OCI-LY1 (cell line): Measurements from ENCODE around the gene CPLX1.
"Not testable (repeated sequence)": the region's sequence is repeated elsewhere in the genome, so short reads cannot be mapped to it uniquely, and the experiment has no call there.

Experiments used
- H2AFZ ChIP-seq: fragments of 200-600 bp; sonication (generic), shearing (Covaris generic); 2 replicates; pipeline ENCODE4 v1.6.0; 2014; ENCODE audit warnings: antibody characterized with exemption, mild to moderate bottlenecking, low read length
- H3F3A ChIP-seq: fragments of 200-600 bp; sonication (generic), shearing (Covaris generic); 2 replicates; pipeline ENCODE4 v1.6.0; 2014; ENCODE audit warnings: mild to moderate bottlenecking, antibody characterized with exemption, low read length, moderate library complexity; ENCODE audit not compliant: insufficient read depth
- H3K27ac ChIP-seq: fragments of 200-600 bp; sonication (generic); 2 replicates; pipeline ENCODE4 v1.5.1; 2014; ENCODE audit warnings: low read length, mixed run types, mild to moderate bottlenecking, low read depth; ENCODE audit not compliant: poor library complexity, severe bottlenecking
- H3K27me3 ChIP-seq: fragments of 200-600 bp; sonication (generic); 2 replicates; pipeline ENCODE4 v1.6.0; 2014; ENCODE audit warnings: antibody characterized with exemption, mild to moderate bottlenecking, low read length, moderate library complexity; ENCODE audit not compliant: insufficient read depth
- H3K36me3 ChIP-seq: fragments of 200-600 bp; sonication (generic); 2 replicates; pipeline ENCODE4 v1.6.1; 2014; ENCODE audit warnings: mild to moderate bottlenecking, antibody characterized with exemption, low read length, moderate library complexity, mixed read lengths; ENCODE audit not compliant: insufficient read depth
- H3K4me1 ChIP-seq: fragments of 200-600 bp; sonication (generic); 2 replicates; pipeline ENCODE4 v1.5.1; 2014; ENCODE audit warnings: mild to moderate bottlenecking, low read length, moderate library complexity; ENCODE audit not compliant: insufficient read depth, severe bottlenecking
- H3K4me2 ChIP-seq: fragments of 200-600 bp; sonication (generic), shearing (Covaris generic); 2 replicates; pipeline ENCODE4 v1.6.1; 2014; ENCODE audit warnings: low read length
- H3K4me3 ChIP-seq: fragments of 200-600 bp; sonication (generic); 2 replicates; pipeline ENCODE4 v1.5.1; 2014; ENCODE audit warnings: low read length, low read depth, mild to moderate bottlenecking, mixed read lengths; ENCODE audit not compliant: poor library complexity, severe bottlenecking
- H3K79me2 ChIP-seq: fragments of 200-600 bp; shearing (Covaris generic); 2 replicates; pipeline ENCODE4 v1.6.1; 2016; ENCODE audit warnings: mixed run types, low read length, mixed read lengths; ENCODE audit not compliant: insufficient read depth
- H3K9ac ChIP-seq: fragments of 200-600 bp; sonication (generic), shearing (Covaris generic); 2 replicates; pipeline ENCODE4 v1.6.1; 2014; ENCODE audit warnings: mild to moderate bottlenecking, low read length, mixed read lengths
- H3K9me2 ChIP-seq: fragments of 200-600 bp; sonication (generic), shearing (Covaris generic); 2 replicates; pipeline ENCODE4 v1.6.1; 2014; ENCODE audit warnings: low read depth, mild to moderate bottlenecking, low read length, mixed read lengths
- H3K9me3 ChIP-seq: fragments of 200-600 bp; shearing (Covaris generic); 2 replicates; pipeline ENCODE4 v1.6.1; 2014; ENCODE audit warnings: low read length, mixed read lengths
- H4K20me1 ChIP-seq: fragments of 200-600 bp; sonication (generic), shearing (Covaris generic); 2 replicates; pipeline ENCODE4 v1.6.0; 2016; ENCODE audit warnings: mild to moderate bottlenecking, low read length; ENCODE audit not compliant: insufficient read depth
- EZH2 ChIP-seq: fragments of 200-600 bp; sonication (generic), shearing (Covaris generic); IDR thresholded peaks from 2 replicates; pipeline ENCODE4 v1.8.0; 2017; ENCODE audit warnings: borderline replicate concordance, mixed run types, mild to moderate bottlenecking, antibody characterized with exemption, low read length, moderate library complexity, mixed read lengths
- TF ChIP-seq, protein P1 (sequence below): fragments of 200-600 bp; sonication (generic), shearing (Covaris generic); IDR thresholded peaks from 2 replicates; pipeline ENCODE4 v1.5.1; 2017; ENCODE audit warnings: mild to moderate bottlenecking, antibody characterized with exemption, low read length, moderate library complexity, mixed read lengths

CPLX1 gene

DNA sequence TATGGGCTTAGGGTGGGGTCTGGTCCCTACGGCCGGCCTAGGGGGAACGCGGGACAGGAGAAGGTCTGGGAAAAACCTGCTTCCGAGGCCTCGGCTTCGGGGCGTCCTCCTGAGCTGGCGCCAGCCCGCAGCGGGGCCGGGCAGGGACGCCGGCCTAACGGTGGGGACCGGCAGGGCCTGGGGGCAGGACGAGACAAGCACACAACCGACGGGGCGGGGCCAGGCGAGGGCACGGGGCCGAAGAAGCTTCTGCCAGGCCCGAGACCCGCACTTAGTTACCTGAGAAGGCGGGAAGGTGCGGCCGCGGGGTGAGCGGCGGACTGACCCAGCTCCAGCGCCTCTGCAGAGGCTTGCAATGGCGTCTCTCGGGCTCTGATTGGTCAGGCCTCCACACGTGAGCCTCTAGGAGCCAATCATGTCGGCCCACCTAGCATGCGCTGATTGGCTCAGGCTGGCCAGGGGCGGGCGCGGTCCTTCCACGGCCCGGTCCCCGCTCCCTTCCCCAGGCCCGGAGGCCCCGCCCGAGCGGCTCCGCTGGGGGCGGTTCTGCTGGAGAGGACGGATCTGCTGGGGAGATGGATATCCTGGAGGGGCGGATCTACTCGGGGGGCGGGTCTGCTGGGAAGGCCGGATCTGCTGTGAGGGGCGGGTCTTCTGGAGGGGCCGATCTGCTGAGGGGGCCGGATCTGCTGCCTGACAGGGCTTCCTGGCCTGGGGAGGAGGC lies 44.3 kb downstream of the CPLX1 start:
- peaks cover 44% of the 10 kb centered on the region for H3K36me3 ChIP-seq
- peak overlapping the region; percentile 84 for H3K4me2 ChIP-seq
- no peaks in the 10 kb centered on the region for H3K27me3 ChIP-seq
- peak overlapping the region; percentile 99 for H3K4me3 ChIP-seq
- no peaks in the 10 kb centered on the region for H3F3A ChIP-seq
- H3K9me2 ChIP-seq = no peaks in the 10 kb centered on the region
- no peaks in the 10 kb centered on the region for H3K9me3 ChIP-seq
- peaks cover 14% of the 10 kb centered on the region for H3K79me2 ChIP-seq
- TF ChIP-seq EZH2 = no peak
- TF ChIP-seq, protein P1, sequence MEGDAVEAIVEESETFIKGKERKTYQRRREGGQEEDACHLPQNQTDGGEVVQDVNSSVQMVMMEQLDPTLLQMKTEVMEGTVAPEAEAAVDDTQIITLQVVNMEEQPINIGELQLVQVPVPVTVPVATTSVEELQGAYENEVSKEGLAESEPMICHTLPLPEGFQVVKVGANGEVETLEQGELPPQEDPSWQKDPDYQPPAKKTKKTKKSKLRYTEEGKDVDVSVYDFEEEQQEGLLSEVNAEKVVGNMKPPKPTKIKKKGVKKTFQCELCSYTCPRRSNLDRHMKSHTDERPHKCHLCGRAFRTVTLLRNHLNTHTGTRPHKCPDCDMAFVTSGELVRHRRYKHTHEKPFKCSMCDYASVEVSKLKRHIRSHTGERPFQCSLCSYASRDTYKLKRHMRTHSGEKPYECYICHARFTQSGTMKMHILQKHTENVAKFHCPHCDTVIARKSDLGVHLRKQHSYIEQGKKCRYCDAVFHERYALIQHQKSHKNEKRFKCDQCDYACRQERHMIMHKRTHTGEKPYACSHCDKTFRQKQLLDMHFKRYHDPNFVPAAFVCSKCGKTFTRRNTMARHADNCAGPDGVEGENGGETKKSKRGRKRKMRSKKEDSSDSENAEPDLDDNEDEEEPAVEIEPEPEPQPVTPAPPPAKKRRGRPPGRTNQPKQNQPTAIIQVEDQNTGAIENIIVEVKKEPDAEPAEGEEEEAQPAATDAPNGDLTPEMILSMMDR = no peak
- H2AFZ ChIP-seq = no peak overlapping the region
- peak overlapping the region; percentile 99 for H3K9ac ChIP-seq
- peaks cover 14% of the 10 kb centered on the region for H3K4me1 ChIP-seq
- H4K20me1 ChIP-seq = no peaks in the 10 kb centered on the region
- H3K27ac ChIP-seq = peak overlapping the region; percentile 34

DNA sequence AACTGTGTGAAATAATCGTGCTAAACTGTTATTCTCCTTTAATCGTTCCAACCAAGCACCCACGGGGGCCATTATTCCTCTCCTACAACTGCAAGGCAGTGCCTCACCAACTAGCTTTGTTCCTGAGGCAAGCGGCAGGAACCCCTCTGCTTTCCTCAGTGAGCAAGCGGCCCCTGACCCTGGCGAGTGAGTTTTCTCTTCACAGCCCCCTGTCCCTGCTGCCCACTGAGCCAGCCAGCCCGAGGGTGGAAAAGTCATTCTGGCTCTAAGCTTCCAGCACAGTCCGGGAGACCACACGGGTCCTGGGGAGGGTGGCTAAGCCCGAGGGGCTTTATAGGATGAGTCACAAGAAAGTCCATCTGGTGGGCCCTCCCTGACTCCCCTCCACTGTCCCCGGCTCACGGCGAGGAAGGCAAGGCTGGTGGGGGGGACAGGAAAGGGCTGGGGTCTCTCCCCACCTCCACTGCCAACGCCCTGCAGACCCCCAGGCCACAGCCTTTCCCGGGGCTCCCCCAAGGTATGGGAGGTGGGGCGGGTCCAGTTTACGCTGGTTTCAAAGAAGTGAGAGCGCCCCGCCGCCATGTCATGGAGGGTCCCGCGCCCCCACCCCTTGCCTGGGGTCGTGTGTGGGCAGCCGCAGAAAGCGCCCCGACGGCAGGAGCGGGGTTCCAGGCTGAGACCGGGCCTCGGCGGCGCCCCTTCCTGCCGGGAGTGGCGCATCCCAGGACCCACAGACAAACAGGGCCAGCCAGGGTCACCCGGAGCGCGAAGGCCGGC lies 45.0 kb downstream of the CPLX1 start:
- TF ChIP-seq EZH2 = no peak
- TF ChIP-seq, protein P1 = no peak
- no peaks in the 10 kb centered on the region for H3K9me2 ChIP-seq
- no peak overlapping the region for H2AFZ ChIP-seq
- H3K4me1 ChIP-seq = peaks cover 14% of the 10 kb centered on the region
- H3K9me3 ChIP-seq = no peaks in the 10 kb centered on the region
- H3F3A ChIP-seq = no peaks in the 10 kb centered on the region
- peak overlapping the region; percentile 99 for H3K9ac ChIP-seq
- peak overlapping the region; percentile 34 for H3K27ac ChIP-seq
- peaks cover 14% of the 10 kb centered on the region for H3K79me2 ChIP-seq
- H3K4me3 ChIP-seq = peak overlapping the region; percentile 99
- H3K36me3 ChIP-seq = peaks cover 50% of the 10 kb centered on the region
- H3K27me3 ChIP-seq = no peaks in the 10 kb centered on the region
- peak overlapping the region; percentile 84 for H3K4me2 ChIP-seq
- no peaks in the 10 kb centered on the region for H4K20me1 ChIP-seq

DNA sequence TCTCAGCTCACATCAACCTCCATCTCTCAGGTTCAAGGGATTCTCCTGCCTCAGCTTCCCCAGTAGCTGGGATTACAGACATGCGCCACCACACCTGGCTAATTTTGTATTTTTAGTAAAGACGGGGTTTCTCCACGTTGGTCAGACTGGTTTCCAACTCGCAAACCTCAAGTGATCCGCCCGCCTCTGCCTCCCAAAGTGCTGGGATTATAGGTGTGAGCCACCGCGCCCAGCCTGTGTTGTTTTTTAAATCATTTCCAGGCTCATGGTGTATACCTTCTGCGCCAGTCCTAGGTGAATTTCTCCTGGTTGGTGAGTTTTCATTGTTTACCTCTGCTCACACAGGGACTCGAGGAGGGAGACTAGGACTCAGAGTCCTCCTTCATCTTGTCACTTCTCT lies 45.7 kb downstream of the CPLX1 start:
- not testable (repeated sequence) for H3F3A ChIP-seq, H3K9me3 ChIP-seq, H3K27me3 ChIP-seq, H2AFZ ChIP-seq, H3K27ac ChIP-seq, H4K20me1 ChIP-seq, H3K9me2 ChIP-seq
- peaks cover 14% of the 10 kb centered on the region for H3K4me1 ChIP-seq
- H3K4me3 ChIP-seq = peak overlapping the region; percentile 99
- peaks cover 56% of the 10 kb centered on the region for H3K36me3 ChIP-seq
- peaks cover 14% of the 10 kb centered on the region for H3K79me2 ChIP-seq
- H3K9ac ChIP-seq = peak overlapping the region; percentile 99; the same call in 1 of the 2 replicates
- peak overlapping the region; percentile 84 for H3K4me2 ChIP-seq
